Measurements from ENCODE around the gene CCDC88B. TPM values are rescaled to one million over a fixed set of nuclear protein-coding genes. Genes with fewer than 3 reads are reported as not detected.
"Not testable (repeated sequence)": the region's sequence is repeated elsewhere in the genome, so short reads cannot be mapped to it uniquely, and the experiment has no call there.

The CCDC88B gene
- polyA plus RNA-seq, 4 donors, result 2.7 to 4.6 (median 3.7) TPM

- DNase-seq (ENCODE audit: low read depth in 4 of 4, low spot score in 2 of 4), result no peak
Measured at GRCh38 chr11:64304032-64304315, 36.0 kb upstream of the CCDC88B start.

GRCh38 chr11:64304316-64305072 is 35.5 kb upstream of the CCDC88B start:
- peak in 2 of 4 donors; percentile 69 to 79 for DNase-seq (ENCODE audit: low read depth in 4 of 4, low spot score in 2 of 4)

GRCh38 chr11:64305075-64305690 is 34.8 kb upstream of the CCDC88B start, which contains the start of gene ESRRA:
ESRRA (plus strand) TSS chr11:64305524; CDS start chr11:64307180, 1,656 bp downstream.
- peak; percentile 90 to 96 (median 94) for DNase-seq (ENCODE audit: low read depth in 4 of 4, low spot score in 2 of 4)

GRCh38 chr11:64305691-64306562 is 34.1 kb upstream of the CCDC88B start:
- DNase-seq (ENCODE audit: low read depth in 4 of 4, low spot score in 2 of 4), result no peak

GRCh38 chr11:64306563-64306875 is 33.5 kb upstream of the CCDC88B start:
- no peak for DNase-seq (ENCODE audit: low read depth in 4 of 4, low spot score in 2 of 4)

GRCh38 chr11:64306876-64307622 is 33.0 kb upstream of the CCDC88B start:
- no peak for DNase-seq (ENCODE audit: low read depth in 4 of 4, low spot score in 2 of 4)

GRCh38 chr11:64307795-64308194 is 32.2 kb upstream of the CCDC88B start:
- DNase-seq (ENCODE audit: low read depth in 4 of 4, low spot score in 2 of 4), result not testable (repeated sequence)

- DNase-seq (ENCODE audit: low read depth in 4 of 4, low spot score in 2 of 4), result no peak
Measured at GRCh38 chr11:64312947-64313346, 27.1 kb upstream of the CCDC88B start.

- no peak for DNase-seq (ENCODE audit: low read depth in 4 of 4, low spot score in 2 of 4)
Measured at GRCh38 chr11:64313491-64314145, 26.4 kb upstream of the CCDC88B start.

- no peak for DNase-seq (ENCODE audit: low read depth in 4 of 4, low spot score in 2 of 4)
Measured at GRCh38 chr11:64314146-64314804, 25.7 kb upstream of the CCDC88B start.

GRCh38 chr11:64314805-64315561 is 25.0 kb upstream of the CCDC88B start:
- DNase-seq (ENCODE audit: low read depth in 4 of 4, low spot score in 2 of 4), result no peak

GRCh38 chr11:64315667-64316526 is 24.1 kb upstream of the CCDC88B start:
- not testable (repeated sequence) for DNase-seq (ENCODE audit: low read depth in 4 of 4, low spot score in 2 of 4)

GRCh38 chr11:64316672-64317324 is 23.2 kb upstream of the CCDC88B start:
- no peak for DNase-seq (ENCODE audit: low read depth in 4 of 4, low spot score in 2 of 4)

GRCh38 chr11:64317325-64317960 is 22.6 kb upstream of the CCDC88B start, which contains the start of gene TRMT112:
TRMT112 (minus strand) TSS chr11:64317559; CDS start chr11:64317526, 33 bp downstream.
- DNase-seq (ENCODE audit: low read depth in 4 of 4, low spot score in 2 of 4), result peak; percentile 80 to 94 (median 93)

- DNase-seq (ENCODE audit: low read depth in 4 of 4, low spot score in 2 of 4), result peak; percentile 88 to 94 (median 90)
Measured at GRCh38 chr11:64317961-64318765, 21.8 kb upstream of the CCDC88B start, which contains the start of gene PRDX5. PRDX5 (plus strand) TSS chr11:64318121; CDS start chr11:64318216, 95 bp downstream.
